Measurements from ENCODE around the gene CABP2.
A peak's percentile ranks its signal among the peaks of the same experiment; 100 is the strongest.

The CABP2 gene

GRCh38 chr11:67510023-67510345, 13.3 kb downstream of the CABP2 start:
- Histone ChIP-seq H3K79me2 (no peaks in the 10 kb centered on the region), H3K4me3 (ENCODE audit: low read depth, low read length) (no peak overlapping the region), H3K27me3 (ENCODE audit: control insufficient read depth, insufficient read depth, low read length) (no peaks in the 10 kb centered on the region), H3K4me1 (peaks cover 10% of the 10 kb centered on the region), H3K9ac (no peak overlapping the region), H3K4me2 (ENCODE audit: low read length) (no peak overlapping the region), H2AFZ (no peak overlapping the region), H3K36me3 (ENCODE audit: control insufficient read depth, insufficient read depth, low read length) (no peaks in the 10 kb centered on the region), H3K9me3 (ENCODE audit: control insufficient read depth, low read length) (no peaks in the 10 kb centered on the region), H3K27ac (no peak overlapping the region)
- no peak for TF ChIP-seq CTCF (IDR thresholded peaks at IDR 0.05)

GRCh38 chr11:67508486-67509121, 14.6 kb downstream of the CABP2 start:
- Histone ChIP-seq H3K9ac (peak overlapping the region; percentile 49), H2AFZ (peak overlapping the region; percentile 85), H3K4me2 (ENCODE audit: low read length) (peak overlapping the region; percentile 93), H3K9me3 (ENCODE audit: control insufficient read depth, low read length) (no peaks in the 10 kb centered on the region), H3K79me2 (no peaks in the 10 kb centered on the region), H3K4me1 (peaks cover 10% of the 10 kb centered on the region), H3K27ac (peak overlapping the region; percentile 95), H3K27me3 (ENCODE audit: control insufficient read depth, insufficient read depth, low read length) (no peaks in the 10 kb centered on the region), H3K36me3 (ENCODE audit: control insufficient read depth, insufficient read depth, low read length) (no peaks in the 10 kb centered on the region), H3K4me3 (ENCODE audit: low read depth, low read length) (peak overlapping the region; percentile 92)
- no peak for TF ChIP-seq CTCF (IDR thresholded peaks at IDR 0.05)

GRCh38 chr11:67507864-67508485, 15.3 kb downstream of the CABP2 start, which contains the start of gene CDK2AP2:
CDK2AP2 (minus strand) TSS chr11:67508162; CDS start chr11:67508082, 80 bp downstream.
- H3K27ac ChIP-seq: peak within 1 kb of the TSS; percentile 95
- no peak for TF ChIP-seq CTCF (IDR thresholded peaks at IDR 0.05)
- H3K9ac ChIP-seq: peak within 1 kb of the TSS; percentile 49
- H3K36me3 ChIP-seq (ENCODE audit: control insufficient read depth, insufficient read depth, low read length): no peaks in the 10 kb centered on the region
- no peaks in the 10 kb centered on the region for H3K79me2 ChIP-seq
- H3K4me2 ChIP-seq (ENCODE audit: low read length): peak within 1 kb of the TSS; percentile 93
- H3K4me1 ChIP-seq: peaks cover 10% of the 10 kb centered on the region
- H3K4me3 ChIP-seq (ENCODE audit: low read depth, low read length): peak within 1 kb of the TSS; percentile 92
- H2AFZ ChIP-seq: peak within 1 kb of the TSS; percentile 85
- H3K9me3 ChIP-seq (ENCODE audit: control insufficient read depth, low read length): no peaks in the 10 kb centered on the region
- H3K27me3 ChIP-seq (ENCODE audit: control insufficient read depth, insufficient read depth, low read length): no peaks in the 10 kb centered on the region

GRCh38 chr11:67507242-67507863, 15.9 kb downstream of the CABP2 start:
- Histone ChIP-seq H3K4me1 (peaks cover 10% of the 10 kb centered on the region), H3K79me2 (no peaks in the 10 kb centered on the region), H3K9ac (no peak overlapping the region), H2AFZ (peak overlapping the region; percentile 40), H3K36me3 (ENCODE audit: control insufficient read depth, insufficient read depth, low read length) (no peaks in the 10 kb centered on the region), H3K27ac (peak overlapping the region; percentile 95), H3K4me3 (ENCODE audit: low read depth, low read length) (peak overlapping the region; percentile 92), H3K9me3 (ENCODE audit: control insufficient read depth, low read length) (no peaks in the 10 kb centered on the region), H3K4me2 (ENCODE audit: low read length) (peak overlapping the region; percentile 82), H3K27me3 (ENCODE audit: control insufficient read depth, insufficient read depth, low read length) (no peaks in the 10 kb centered on the region)
- no peak for TF ChIP-seq CTCF (IDR thresholded peaks at IDR 0.05)

Data from parathyroid adenoma (tissue), 2 donors.